ENCODE measurements around the gene NGLY1. TPM values are rescaled to one million over a fixed set of nuclear protein-coding genes. Genes with fewer than 3 reads are reported as not detected.

NGLY1 gene
- total and polyA plus RNA-seq, 9 of the 15 experiments (the other 6 are each of a cell fraction or from before 2014, with no cell fraction given), result 52.2 to 124 (median 87.6) TPM

GRCh38 chr3:25812644-25813043 lies 29.4 kb upstream of the NGLY1 start:
- in situ Hi-C loops (cut with MboI), result no loop called here
- no peaks in the 10 kb centered on the region for H3K79me2 ChIP-seq (ENCODE audit: control insufficient read depth, insufficient read depth, low read length)
- no peaks in the 10 kb centered on the region for H4K20me1 ChIP-seq (replicated peaks; ENCODE audit: control insufficient read depth, insufficient read depth, low read length)
- H3K27me3 ChIP-seq (ENCODE audit: control insufficient read depth in 2 of 2, insufficient read depth in 2 of 2, low read length in 2 of 2), result peaks cover 4 to 11% of the 10 kb centered on the region in 2 experiments; a peak in 4 of 5 replicates
- FAIRE-seq, result no peak
- H2AFZ ChIP-seq (ENCODE audit: low read depth, low read length), result peak overlapping the region; percentile 46; the same call in 1 of the 2 replicates
- BruUV-seq (replicated peaks), result no TSS peak
- no peak overlapping the region for H3K27ac ChIP-seq (ENCODE audit: extremely low read depth, low read depth, low read length)
- H3K4me2 ChIP-seq (ENCODE audit: insufficient read depth, low read length), result no peak overlapping the region
- H3K4me1 ChIP-seq (replicated peaks in 1 of 2; ENCODE audit: control insufficient read depth in 2 of 2, insufficient read depth in 2 of 2, low read length in 2 of 2), result no peaks in the 10 kb centered on the region
- no peak overlapping the region for H3K9ac ChIP-seq (ENCODE audit: insufficient read depth in 1 of 2, low read depth in 2 of 2, low read length in 2 of 2)
- H3K9me1 ChIP-seq (ENCODE audit: control insufficient read depth, insufficient read depth, low read length), result no peaks in the 10 kb centered on the region
- no peak for DNase-seq (ENCODE audit: extremely low read depth in 1 of 4, low spot score in 3 of 4)
- H3K9me3 ChIP-seq (replicated peaks; ENCODE audit: control insufficient read depth, insufficient read depth, low read depth, low read length), result no peaks in the 10 kb centered on the region
- no peak for TF ChIP-seq FOXP4 (CRISPR knock-in tag; IDR thresholded peaks at IDR 0.05; ENCODE audit: borderline replicate concordance)
- TF ChIP-seq PPARD (CRISPR knock-in tag; IDR thresholded peaks at IDR 0.05), result no peak
- TF ChIP-seq POLR2G (IDR thresholded peaks at IDR 0.05; ENCODE audit: low read depth, low read length), result no peak
- TF ChIP-seq ZNF263 (CRISPR knock-in tag; IDR thresholded peaks at IDR 0.05; ENCODE audit: borderline replicate concordance), result no peak
- no peak for TF ChIP-seq TFE3 (CRISPR knock-in tag; IDR thresholded peaks at IDR 0.05)
- H3K36me3 ChIP-seq (ENCODE audit: control insufficient read depth, insufficient read depth, low read length), result no peaks in the 10 kb centered on the region
- POLR2A ChIA-PET, result interaction anchor here (0.7 kb wide), 1 partner anchor 10 kb away, joined by 4 read pairs; no protein-coding TSS in a partner anchor
- ATAC-seq, result peak; percentile 67
- no peak overlapping the region for H3K4me3 ChIP-seq
- CTCF ChIA-PET (ENCODE audit: low intra/inter-chr PET ratio), result no interaction called here
- WGBS (ENCODE audit: insufficient coverage, low coverage, missing lambda C conversion rate), result 8% methylated on average over 4 of the region's 4 CpGs
- intact Hi-C loops (cut with micrococcal nuclease), result no loop called here
